GM12864 (cell line): ENCODE results near the gene RIMS4.
"Not testable (repeated sequence)": the region's sequence is repeated elsewhere in the genome, so short reads cannot be mapped to it uniquely, and the experiment has no call there.

Source experiments
- DNase-seq: peaks from one replicate; pipeline ENCODE4 v3.0.0-alpha.2; 2011; ENCODE audit warnings: low read depth
- H3K4me3 ChIP-seq: 2 replicates; pipeline ENCODE4 v1.5.1; 2011; ENCODE audit warnings: mild to moderate bottlenecking, low read depth, low read length, control low read depth
- CTCF ChIP-seq: IDR thresholded peaks from 2 replicates; pipeline ENCODE4 v1.5.1; 2011; ENCODE audit warnings: low read depth, mild to moderate bottlenecking, moderate library complexity, low read length, control low read depth, inconsistent platforms; ENCODE audit errors: missing control alignments

Gene RIMS4

DNA sequence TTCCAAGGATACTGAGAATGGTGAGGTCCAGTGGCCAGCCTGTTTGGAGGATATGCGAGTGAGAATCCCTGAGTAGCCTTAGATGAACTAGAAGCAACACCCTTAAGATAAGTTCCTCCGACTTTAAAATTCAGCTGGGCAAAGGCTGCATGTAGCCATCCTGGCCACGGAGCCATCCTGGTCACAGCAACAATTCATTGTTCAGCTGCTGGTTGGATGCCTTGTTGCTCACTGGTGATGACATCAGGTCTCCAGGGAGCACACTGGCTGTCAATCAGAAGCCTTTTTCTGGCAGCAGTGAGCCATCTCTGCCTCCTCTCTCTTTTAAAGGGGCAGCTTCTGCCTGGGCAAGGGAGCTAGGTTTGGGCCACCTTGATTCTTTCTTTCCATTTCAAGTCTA lies 22.4 kb upstream of the RIMS4 start:
- H3K4me3 ChIP-seq: no peak overlapping the region
- DNase-seq: no peak
- no peak for TF ChIP-seq CTCF

DNA sequence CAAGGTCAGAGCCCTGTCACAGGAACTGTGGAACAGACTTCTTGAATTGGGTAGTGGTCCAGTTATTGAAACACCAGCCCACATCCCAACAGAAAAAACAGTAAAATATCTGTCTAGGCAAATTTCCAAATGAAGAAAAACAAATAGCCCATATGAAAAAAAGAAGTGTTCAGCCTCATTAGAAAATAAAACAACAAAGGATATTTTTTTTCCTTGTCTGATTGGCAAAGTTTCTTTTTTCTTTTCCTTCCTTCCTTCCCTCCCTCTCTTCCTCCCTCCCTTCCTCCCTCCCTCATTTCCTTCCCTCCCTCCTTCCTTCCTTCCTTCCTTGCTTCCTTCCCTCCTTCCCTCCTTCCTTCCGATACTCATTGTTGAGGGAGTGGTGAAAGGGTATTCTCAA lies 20.6 kb upstream of the RIMS4 start:
- no peak for DNase-seq
- TF ChIP-seq CTCF: no peak
- H3K4me3 ChIP-seq: no peak overlapping the region

DNA sequence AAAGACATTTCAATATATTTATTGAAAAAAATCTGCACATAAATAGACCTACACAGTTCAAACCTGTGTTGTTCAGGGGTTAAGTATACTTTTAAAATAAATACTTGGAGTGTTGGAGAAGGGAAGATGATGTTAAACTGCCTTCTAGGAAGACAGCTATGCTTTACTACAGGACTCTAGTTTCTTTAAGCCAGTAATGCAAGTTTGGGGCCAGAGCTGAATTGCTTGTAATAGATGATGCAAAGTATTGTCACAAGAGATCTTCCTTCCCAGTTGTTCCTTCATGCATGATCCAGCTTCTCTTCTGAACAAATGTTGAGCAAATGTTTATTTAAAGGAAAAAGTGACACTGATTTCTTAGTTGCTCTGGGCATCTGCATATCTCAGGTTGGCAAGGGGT lies 20.2 kb upstream of the RIMS4 start:
- no peak for TF ChIP-seq CTCF
- no peak for DNase-seq
- H3K4me3 ChIP-seq: no peak overlapping the region

DNA sequence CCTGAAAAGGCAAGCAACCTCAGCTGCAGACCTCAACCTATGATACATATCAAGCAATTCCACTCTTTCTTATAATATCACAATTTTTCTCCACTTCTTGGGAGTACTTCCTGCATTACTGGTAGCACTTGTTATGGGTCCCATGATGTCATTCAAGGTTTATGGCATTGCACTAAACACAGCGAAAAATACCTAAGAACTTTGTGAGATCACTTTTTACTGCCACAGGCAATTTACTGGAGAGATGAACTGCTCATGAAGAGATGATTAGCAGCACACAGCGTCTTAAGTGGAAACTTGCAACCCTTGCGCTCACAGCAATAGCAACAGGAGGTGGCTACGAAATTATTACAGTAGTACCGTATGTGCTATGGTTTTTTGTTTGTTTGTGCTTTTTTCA lies 19.3 kb upstream of the RIMS4 start:
- no peak for DNase-seq
- no peak overlapping the region for H3K4me3 ChIP-seq
- TF ChIP-seq CTCF: no peak

GRCh38 chr20:44828640-44829039 lies 18.3 kb upstream of the RIMS4 start:
- DNase-seq: no peak
- no peak overlapping the region for H3K4me3 ChIP-seq
- TF ChIP-seq CTCF: no peak

GRCh38 chr20:44827401-44827800 lies 17.1 kb upstream of the RIMS4 start:
- no peak for TF ChIP-seq CTCF
- DNase-seq: no peak
- H3K4me3 ChIP-seq: no peak overlapping the region

DNA sequence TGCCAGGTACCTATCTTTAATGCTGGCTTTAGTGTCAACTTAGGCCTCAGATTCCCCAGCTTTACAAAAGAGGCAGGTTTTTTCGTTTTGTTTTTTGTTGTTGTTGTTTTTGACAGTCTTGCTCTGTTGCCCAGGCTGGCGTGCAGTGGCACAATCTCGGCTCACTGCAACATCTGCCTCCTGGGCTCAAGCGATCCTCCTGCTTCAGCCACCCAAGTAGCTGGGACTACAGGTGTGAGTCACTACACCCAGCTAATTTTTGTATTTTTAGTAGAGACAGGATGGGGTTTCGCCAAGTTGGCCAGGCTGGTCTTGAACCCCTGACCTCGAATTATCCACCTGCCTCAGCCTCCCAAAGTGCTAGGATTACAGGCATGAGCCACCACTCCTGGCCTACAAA lies 11.2 kb upstream of the RIMS4 start:
- not testable (repeated sequence) for H3K4me3 ChIP-seq, DNase-seq

GRCh38 chr20:44819936-44820335 lies 9.6 kb upstream of the RIMS4 start:
- H3K4me3 ChIP-seq: no peak overlapping the region
- DNase-seq: no peak
- no peak for TF ChIP-seq CTCF
